Stimulated activated CD8-positive, alpha-beta memory T cell treated with anti-CD3 and anti-CD28 coated beads, Interleukin-7, amount 100 ng/mL, for 24 hours (primary cell): ENCODE results near the gene IL4R.
"Not testable (repeated sequence)": the region's sequence is repeated elsewhere in the genome, so short reads cannot be mapped to it uniquely, and the experiment has no call there.

Experiments
- DNase-seq: peaks from one replicate; pipeline ENCODE4 v3.0.0-alpha.2; 2020; ENCODE audit warnings: low read depth

IL4R gene

GRCh38 chr16:27381974-27382855 is 68.4 kb downstream of the IL4R start:
- DNase-seq: no peak

GRCh38 chr16:27383556-27384243 is 69.9 kb downstream of the IL4R start:
- no peak for DNase-seq

DNA sequence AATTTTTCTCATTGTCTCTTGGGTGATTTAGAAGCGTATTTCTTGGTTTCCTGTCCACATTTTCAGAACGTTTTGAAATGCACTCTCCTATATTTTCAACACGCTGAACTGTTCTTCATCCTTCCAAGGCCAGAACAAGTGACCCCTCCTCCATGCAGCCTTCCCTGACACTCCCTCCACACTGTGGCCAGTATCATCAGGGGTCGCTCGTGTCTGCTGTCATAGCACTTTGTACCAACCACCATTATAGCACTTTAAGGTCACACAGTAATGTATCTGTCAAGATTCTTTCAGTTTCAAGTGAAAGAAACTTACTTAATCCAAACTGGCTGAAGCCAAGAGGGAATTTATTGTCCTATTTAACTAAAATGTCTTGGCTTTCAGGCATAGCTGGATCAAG is 70.7 kb downstream of the IL4R start:
- DNase-seq: no peak

- DNase-seq: no peak
Observed at GRCh38 chr16:27385398-27385797, 71.6 kb downstream of the IL4R start.

- DNase-seq: no peak
Observed at GRCh38 chr16:27386674-27387073, 72.9 kb downstream of the IL4R start.

DNA sequence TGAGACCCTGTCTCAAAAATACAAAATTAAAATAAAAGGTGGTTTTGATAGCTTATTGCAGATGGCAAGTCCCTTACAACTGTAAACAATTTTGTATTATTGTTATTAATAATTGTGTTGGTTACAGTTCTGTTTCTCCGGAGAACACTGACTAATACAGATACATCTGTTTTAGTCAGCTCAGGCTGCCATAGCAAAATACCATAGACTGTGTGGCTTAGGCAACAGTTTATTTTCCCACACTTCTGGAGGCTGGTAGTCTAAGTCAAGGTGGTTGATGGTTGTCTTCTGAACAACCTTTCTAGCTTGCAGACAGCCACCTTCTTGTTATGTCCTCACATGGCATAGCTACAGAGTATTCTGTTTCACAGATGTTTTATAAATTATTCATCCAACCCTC is 74.0 kb downstream of the IL4R start:
- no peak for DNase-seq

DNA sequence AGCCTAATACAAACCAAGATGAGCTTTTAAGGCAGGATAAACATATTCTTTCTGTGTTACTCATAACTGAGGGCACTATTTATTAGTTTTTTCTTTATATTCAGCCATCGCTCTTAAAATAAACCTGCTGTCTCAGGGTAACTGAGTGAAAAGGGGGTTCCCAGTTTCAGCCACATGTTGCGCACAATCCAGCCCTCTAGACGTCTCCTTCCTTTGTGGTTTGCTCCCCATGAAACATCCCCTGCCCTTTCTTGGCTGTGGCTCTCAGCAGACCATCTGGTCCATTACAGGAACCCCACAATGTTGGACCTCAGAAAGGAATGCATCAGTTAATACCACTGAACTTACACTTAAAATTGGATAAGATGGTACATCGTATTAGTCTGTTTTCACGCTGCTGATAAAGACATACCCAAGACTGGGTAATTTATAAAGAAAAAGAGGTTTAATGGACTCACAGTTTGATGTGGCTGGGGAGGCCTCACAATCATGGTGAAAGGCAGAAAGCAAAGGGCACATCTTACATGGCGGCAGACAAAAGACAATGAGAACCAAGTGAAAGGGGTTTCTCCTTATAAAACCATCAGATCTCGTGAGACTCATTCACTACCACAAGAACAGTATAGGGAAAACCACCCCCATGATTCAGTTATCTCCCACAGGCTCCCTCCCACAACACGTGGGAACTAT is 75.6 kb downstream of the IL4R start:
- DNase-seq: no peak

DNA sequence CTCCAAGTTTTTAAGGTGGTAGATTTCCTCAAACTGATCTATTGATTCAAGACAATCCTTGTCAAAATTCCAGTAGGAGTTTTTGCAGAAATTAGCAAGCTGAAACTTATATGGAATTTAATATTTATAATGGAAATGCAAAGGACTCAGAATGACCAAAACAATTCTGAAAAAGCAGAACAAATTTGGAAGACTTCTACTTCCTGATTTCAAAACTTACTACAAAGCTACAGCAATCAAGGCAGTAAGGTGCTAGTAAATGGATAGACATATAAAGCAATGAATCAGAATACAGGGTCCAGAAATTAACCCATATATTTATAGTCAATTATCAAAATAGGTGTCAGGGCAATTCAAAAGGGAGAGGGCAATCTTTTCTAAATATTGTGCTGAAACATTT is 76.4 kb downstream of the IL4R start:
- DNase-seq: no peak

DNA sequence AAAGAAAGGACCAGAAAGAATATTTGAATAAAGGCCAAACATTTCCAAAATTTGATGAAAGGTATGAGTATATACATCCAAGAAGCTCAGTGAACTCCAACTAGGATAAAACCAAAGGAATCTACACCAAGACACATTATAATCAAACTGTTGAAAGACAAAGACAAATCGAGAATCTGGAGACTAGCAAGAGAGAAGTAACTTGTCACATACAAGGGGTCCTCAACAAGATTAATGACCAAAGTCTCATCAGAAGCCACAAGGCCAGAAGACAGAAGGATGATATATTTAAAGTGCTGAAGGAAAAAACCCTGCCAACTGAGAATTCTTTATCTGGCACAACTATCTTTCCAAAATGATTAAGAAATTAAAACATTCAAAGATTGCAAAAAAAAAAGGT is 78.9 kb downstream of the IL4R start:
- no peak for DNase-seq

GRCh38 chr16:27394516-27394915 is 80.7 kb downstream of the IL4R start:
- no peak for DNase-seq

GRCh38 chr16:27398341-27398893 is 84.6 kb downstream of the IL4R start:
- not testable (repeated sequence) for DNase-seq

DNA sequence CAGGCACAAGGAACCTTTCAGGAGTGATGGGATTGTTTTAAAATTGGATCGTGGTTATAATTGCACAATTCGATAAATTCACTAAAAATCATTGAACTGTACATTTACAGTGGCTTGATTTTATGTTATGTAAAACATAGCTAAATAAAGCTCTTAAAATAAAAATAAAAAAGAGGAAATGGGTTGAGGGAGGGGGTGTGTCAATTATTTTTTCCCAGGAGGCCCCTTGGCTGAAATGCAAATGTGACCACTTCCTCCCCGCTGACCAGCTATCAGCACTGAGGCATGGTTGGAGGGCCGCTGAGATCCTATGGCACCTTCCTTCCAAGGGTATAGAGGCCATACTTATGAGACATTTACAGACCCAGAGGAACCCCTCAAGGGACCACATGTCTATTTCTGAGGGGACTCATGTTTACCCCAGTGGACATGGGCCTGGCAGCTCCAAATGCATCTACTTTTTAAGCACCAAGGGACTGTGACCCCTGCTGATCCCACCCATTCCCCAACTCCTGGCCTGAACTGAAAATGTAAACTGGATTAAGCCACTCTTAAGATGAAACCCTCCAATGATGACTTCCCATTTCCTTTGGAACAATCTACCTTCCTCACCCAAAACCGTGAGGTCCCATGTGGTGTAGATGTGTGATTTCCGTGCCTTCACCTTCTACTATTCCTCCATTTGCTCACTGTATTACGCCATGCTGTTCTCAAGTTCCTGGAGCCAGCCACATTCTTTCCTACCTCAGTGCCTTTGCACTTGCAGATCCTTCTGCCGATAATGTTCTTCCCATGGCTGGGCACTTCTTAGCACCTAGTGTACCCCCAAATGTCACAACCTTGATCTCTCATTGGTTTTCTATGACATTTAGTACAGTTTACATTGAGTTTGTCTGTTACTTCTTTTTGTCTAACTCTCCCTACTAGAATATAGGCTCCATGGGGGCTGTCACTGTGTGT is 85.4 kb downstream of the IL4R start:
- no peak for DNase-seq

DNA sequence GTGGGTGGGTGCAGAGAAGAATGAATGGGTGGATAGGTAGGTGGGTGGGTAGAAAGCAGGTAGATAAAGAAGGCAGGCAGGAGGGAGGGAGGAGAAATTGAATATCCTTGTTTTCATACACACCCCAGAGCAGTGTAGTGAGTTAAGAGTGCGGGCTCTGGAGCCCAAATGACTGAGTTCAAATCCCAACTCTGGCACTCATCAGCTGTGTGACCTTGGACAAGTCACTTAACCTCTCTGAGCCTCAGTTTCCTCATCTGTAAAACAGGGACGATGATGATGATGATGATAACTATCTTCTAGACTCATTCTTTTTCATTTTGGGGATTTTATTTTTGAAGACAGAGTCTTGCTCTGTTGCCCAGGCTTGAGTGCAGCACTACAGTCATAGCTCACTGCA is 86.2 kb downstream of the IL4R start:
- DNase-seq: no peak

- DNase-seq: no peak
Observed at GRCh38 chr16:27400751-27401620, 87.2 kb downstream of the IL4R start.

DNA sequence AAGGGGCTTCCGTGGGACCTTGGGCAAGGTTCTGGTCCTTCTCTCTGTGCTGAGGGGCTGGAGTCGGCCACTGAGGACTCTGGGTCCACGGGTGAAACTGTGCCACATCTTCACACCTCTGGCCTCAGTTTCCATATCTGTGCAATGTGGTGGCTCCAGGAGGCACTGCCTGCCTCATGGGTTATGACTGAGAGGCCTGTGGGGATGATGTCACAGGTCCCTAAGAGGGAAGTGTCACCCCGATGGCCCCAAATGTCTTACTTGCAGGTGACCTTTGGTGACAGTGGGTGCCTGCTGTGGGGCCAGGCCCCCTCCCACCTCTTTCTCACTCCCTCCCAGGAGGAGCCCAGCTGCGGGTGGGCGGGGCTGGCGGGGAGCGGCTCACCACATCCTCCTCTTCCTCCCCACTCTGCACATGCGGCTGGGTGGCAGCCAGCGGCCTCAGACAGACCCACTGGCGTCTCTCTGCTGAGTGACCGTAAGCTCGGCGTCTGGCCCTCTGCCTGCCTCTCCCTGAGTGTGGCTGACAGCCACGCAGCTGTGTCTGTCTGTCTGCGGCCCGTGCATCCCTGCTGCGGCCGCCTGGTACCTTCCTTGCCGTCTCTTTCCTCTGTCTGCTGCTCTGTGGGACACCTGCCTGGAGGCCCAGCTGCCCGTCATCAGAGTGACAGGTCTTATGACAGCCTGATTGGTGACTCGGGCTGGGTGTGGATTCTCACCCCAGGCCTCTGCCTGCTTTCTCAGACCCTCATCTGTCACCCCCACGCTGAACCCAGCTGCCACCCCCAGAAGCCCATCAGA is 88.2 kb downstream of the IL4R start, which contains the start of gene IL21R:
IL21R (plus strand) TSS at position 407 of the 801 bp plus-strand sequence. CDS start 27,898 bp downstream, outside the sequence.
- DNase-seq: peak; percentile 70

DNA sequence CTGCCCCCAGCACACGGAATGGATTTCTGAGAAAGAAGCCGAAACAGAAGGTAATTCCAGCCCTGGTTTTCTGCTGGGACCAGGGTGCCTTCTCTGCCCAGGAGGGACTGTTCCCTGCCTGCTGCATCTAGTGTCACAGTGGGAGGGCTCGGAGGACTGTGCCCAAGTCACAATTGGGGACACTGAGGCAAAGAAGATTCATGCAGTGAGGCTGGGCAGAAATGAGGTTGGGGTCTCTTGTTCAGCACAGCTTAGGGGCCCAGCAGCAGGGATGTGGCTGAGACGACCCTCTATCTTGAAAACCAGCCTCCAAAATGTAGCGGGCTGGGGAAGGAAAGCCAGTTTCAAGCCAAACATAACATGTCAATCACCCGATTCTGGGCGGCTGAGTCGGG is 88.8 kb downstream of the IL4R start:
- DNase-seq: no peak

- no peak for DNase-seq
Observed at GRCh38 chr16:27402964-27403600, 89.3 kb downstream of the IL4R start.

DNA sequence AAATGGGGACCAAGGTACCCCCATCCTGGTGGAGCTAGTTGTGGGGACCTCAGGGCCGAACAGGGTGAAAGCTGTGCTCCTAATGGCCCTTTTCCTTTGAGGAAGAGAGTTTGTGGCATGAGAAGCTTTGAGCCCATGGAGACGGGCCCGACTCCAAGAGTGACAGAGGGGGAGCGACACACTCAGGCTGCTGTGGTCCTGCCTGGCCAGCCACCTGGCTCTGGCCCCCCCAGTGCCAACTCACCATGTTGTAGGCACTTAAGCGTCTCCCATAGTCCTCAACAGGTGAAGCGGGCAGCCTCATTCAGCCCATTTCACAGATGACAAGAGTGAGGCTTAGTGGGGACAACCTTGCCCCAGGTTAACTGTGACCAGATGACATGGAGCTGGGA is 89.8 kb downstream of the IL4R start:
- DNase-seq: no peak
